Fibroblast of the conjunctiva (primary cell): ENCODE results near the gene ECHDC3.

ENCODE experiments used
- DNase-seq: peaks from one replicate; pipeline ENCODE4 v3.0.0-alpha.2; 2010; ENCODE audit warnings: low read depth

The ECHDC3 gene

GRCh38 chr10:11782793-11783557 is 40.8 kb downstream of the ECHDC3 start:
- peak; percentile 34 for DNase-seq

GRCh38 chr10:11783558-11783865 is 41.3 kb downstream of the ECHDC3 start:
- DNase-seq = no peak

GRCh38 chr10:11787374-11787773 is 45.2 kb downstream of the ECHDC3 start:
- no peak for DNase-seq

- DNase-seq = no peak
Observed at GRCh38 chr10:11787846-11788245, 45.7 kb downstream of the ECHDC3 start.

GRCh38 chr10:11789306-11789705 is 47.1 kb downstream of the ECHDC3 start:
- no peak for DNase-seq

GRCh38 chr10:11789956-11790355 is 47.8 kb downstream of the ECHDC3 start:
- DNase-seq = no peak

GRCh38 chr10:11793762-11794479 is 51.7 kb downstream of the ECHDC3 start:
- DNase-seq = no peak

GRCh38 chr10:11794566-11794965 is 52.4 kb downstream of the ECHDC3 start:
- no peak for DNase-seq

- no peak for DNase-seq
Observed at GRCh38 chr10:11795101-11795920, 53.1 kb downstream of the ECHDC3 start.

GRCh38 chr10:11796474-11796873 is 54.3 kb downstream of the ECHDC3 start:
- DNase-seq = no peak

GRCh38 chr10:11797281-11797680 is 55.1 kb downstream of the ECHDC3 start:
- DNase-seq = no peak

- no peak for DNase-seq
Observed at GRCh38 chr10:11797847-11798633, 55.9 kb downstream of the ECHDC3 start.

GRCh38 chr10:11798845-11799735 is 56.9 kb downstream of the ECHDC3 start:
- DNase-seq = no peak

- DNase-seq = no peak
Observed at GRCh38 chr10:11799736-11800080, 57.5 kb downstream of the ECHDC3 start.

- no peak for DNase-seq
Observed at GRCh38 chr10:11804336-11804735, 62.2 kb downstream of the ECHDC3 start.

- DNase-seq = no peak
Observed at GRCh38 chr10:11805792-11806191, 63.6 kb downstream of the ECHDC3 start.

- no peak for DNase-seq
Observed at GRCh38 chr10:11806706-11807105, 64.5 kb downstream of the ECHDC3 start.

GRCh38 chr10:11808808-11809207 is 66.6 kb downstream of the ECHDC3 start:
- DNase-seq = no peak

GRCh38 chr10:11810313-11810766 is 68.2 kb downstream of the ECHDC3 start:
- DNase-seq = no peak

GRCh38 chr10:11810973-11811372 is 68.8 kb downstream of the ECHDC3 start:
- DNase-seq = no peak

- DNase-seq = no peak
Observed at GRCh38 chr10:11813177-11813576, 71.0 kb downstream of the ECHDC3 start.
